CD14-positive monocyte (primary cell): ENCODE results near the gene PFDN4. TPM values are rescaled to one million over a fixed set of nuclear protein-coding genes. Genes with fewer than 3 reads are reported as not detected.

Source experiments
- DNase-seq, 3 donors: peaks; one replicate each; pipeline ENCODE4 v3.0.0-alpha.2; 2011 to 2022
- H2AFZ ChIP-seq: 2 replicates; pipeline ENCODE4 v1.6.0; 2012; ENCODE audit warnings: mild to moderate bottlenecking, low read depth, low read length, inconsistent platforms; ENCODE audit not compliant: insufficient read depth, poor library complexity, severe bottlenecking
- H3K27ac ChIP-seq, 2 donors: 1 replicate in 1 of 2; 2 replicates in 1 of 2; pipeline ENCODE4 v1.5.1; 2012 to 2013; ENCODE audit warnings: low read length in 2 of 2, control low read depth in 1 of 2, inconsistent platforms in 1 of 2, low read depth in 1 of 2, mild to moderate bottlenecking in 1 of 2
- H3K27me3 ChIP-seq, 2 donors: one replicate each; pipeline versions ENCODE4 v1.6.0 to v1.6.1; 2011 to 2013; ENCODE audit warnings: low read length in 2 of 2; ENCODE audit not compliant: control insufficient read depth in 2 of 2, insufficient read depth in 2 of 2
- H3K36me3 ChIP-seq, 2 donors: replicated peaks in 1 of 2; 1 replicate in 1 of 2; 2 replicates in 1 of 2; pipeline versions ENCODE4 v1.5.1 to v1.6.1; 2012 to 2013; ENCODE audit warnings: low read length in 2 of 2, control low read depth in 1 of 2, inconsistent platforms in 1 of 2, mild to moderate bottlenecking in 1 of 2; ENCODE audit not compliant: insufficient read depth in 2 of 2, control insufficient read depth in 1 of 2
- H3K4me1 ChIP-seq, 2 donors: 1 replicate in 1 of 2; 2 replicates in 1 of 2; pipeline versions ENCODE4 v1.5.1 to v1.6.1; 2012 to 2013; ENCODE audit warnings: low read length in 2 of 2, control low read depth in 1 of 2, inconsistent platforms in 1 of 2, mild to moderate bottlenecking in 1 of 2, moderate library complexity in 1 of 2; ENCODE audit not compliant: insufficient read depth in 2 of 2, control insufficient read depth in 1 of 2
- H3K4me2 ChIP-seq: replicated peaks from 2 replicates; pipeline ENCODE3; 2012; ENCODE audit warnings: low read length, moderate library complexity, mild to moderate bottlenecking; ENCODE audit not compliant: poor library complexity, severe bottlenecking; ENCODE audit errors: extremely low read depth
- H3K4me3 ChIP-seq, 3 experiments: fragments of 200-600 bp in 1 of 3; sonication (generic) in 1 of 3; replicated peaks in 1 of 3; 1 replicate in 2 of 3; 2 replicates in 1 of 3; pipeline ENCODE4 v1.5.1; 2011 to 2013; ENCODE audit warnings: low read length in 3 of 3, mild to moderate bottlenecking in 3 of 3, control low read depth in 2 of 3, low read depth in 2 of 3, inconsistent platforms in 1 of 3, moderate library complexity in 1 of 3
- H3K79me2 ChIP-seq: 2 replicates; pipeline ENCODE4 v1.6.0; 2012; ENCODE audit warnings: mild to moderate bottlenecking, control low read depth, inconsistent platforms, low read length, moderate library complexity; ENCODE audit not compliant: insufficient read depth
- H3K9ac ChIP-seq: 2 replicates; pipeline ENCODE4 v1.6.0; 2017; ENCODE audit warnings: low read length, mild to moderate bottlenecking; ENCODE audit not compliant: insufficient read depth, poor library complexity, severe bottlenecking
- H3K9me3 ChIP-seq, 2 donors: replicated peaks in 1 of 2; 1 replicate in 1 of 2; 2 replicates in 1 of 2; pipeline versions ENCODE4 v1.5.1 to v1.6.1; 2012 to 2013; ENCODE audit warnings: low read length in 2 of 2, control low read depth in 1 of 2; ENCODE audit not compliant: control insufficient read depth in 1 of 2, insufficient read depth in 1 of 2
- H4K20me1 ChIP-seq: 2 replicates; pipeline ENCODE4 v1.6.0; 2012; ENCODE audit warnings: mild to moderate bottlenecking, low read length, control low read depth, moderate library complexity; ENCODE audit not compliant: insufficient read depth
- H3K27ac Mint-ChIP-seq, 7 donors: one replicate each; pipeline ENCODE4 v1.8.0; 2020; ENCODE audit warnings: mild to moderate bottlenecking in 7 of 7, mixed read lengths in 7 of 7, moderate library complexity in 6 of 7, inconsistent platforms in 2 of 7
- H3K27me3 Mint-ChIP-seq, 3 donors: one replicate each; pipeline ENCODE4 v1.8.0; 2021 to 2022; ENCODE audit warnings: low read depth in 3 of 3, mild to moderate bottlenecking in 3 of 3, mixed read lengths in 3 of 3, moderate library complexity in 3 of 3, inconsistent platforms in 1 of 3
- H3K36me3 Mint-ChIP-seq, 2 donors: one replicate each; pipeline ENCODE4 v1.8.0; 2020; ENCODE audit warnings: mixed read lengths in 2 of 2, inconsistent platforms in 1 of 2, mild to moderate bottlenecking in 1 of 2
- H3K4me1 Mint-ChIP-seq: one replicate; pipeline ENCODE4 v1.8.0; 2020; ENCODE audit warnings: mild to moderate bottlenecking, mixed read lengths
- H3K4me3 Mint-ChIP-seq, 2 donors: one replicate each; pipeline ENCODE4 v1.8.0; 2020; ENCODE audit warnings: mild to moderate bottlenecking in 2 of 2, mixed read lengths in 2 of 2, moderate library complexity in 1 of 2
- H3K9me3 Mint-ChIP-seq, 7 donors: one replicate each; pipeline ENCODE4 v1.8.0; 2020 to 2022; ENCODE audit warnings: mixed read lengths in 7 of 7, mild to moderate bottlenecking in 6 of 7, moderate library complexity in 6 of 7, inconsistent platforms in 2 of 7
- WGBS: methylation state at CpG from one replicate; pipeline ENCODE4 v1.1.5; 2013; ENCODE audit warnings: missing lambda C conversion rate; ENCODE audit not compliant: insufficient coverage; 5-methylcytosine and 5-hydroxymethylcytosine counted together
- intact Hi-C, 2 donors: fragments of 100-400 bp; cut with micrococcal nuclease; formaldehyde crosslinking; loops; one replicate each; pipeline versions ENCODE4 v1.15.0 to v1.15.1; 2023
- polyA plus RNA-seq, 3 donors: library from polyadenylated mRNA; depleted of rRNA in 1 of 3; unstranded in 2 of 3; stranded (reverse) in 1 of 3; fragments of 300-500 nt in 2 of 3; fragments of >200 nt in 1 of 3; fragmentation: Illumina TruSeq in 2 of 3; gene quantifications; 1 replicate in 2 of 3; 2 replicates in 1 of 3; pipeline ENCODE4 v1.2.3, GENCODE V29; 2012 to 2021
- TF ChIP-seq, protein P1 (sequence below): fragments of 200-600 bp; IDR thresholded peaks from one replicate; pipeline ENCODE4 v1.8.0; 2022; ENCODE audit warnings: antibody characterized with exemption, mild to moderate bottlenecking

PFDN4 gene
- polyA plus RNA-seq, 3 donors: 12.6 to 49.0 (median 32.1) TPM

DNA sequence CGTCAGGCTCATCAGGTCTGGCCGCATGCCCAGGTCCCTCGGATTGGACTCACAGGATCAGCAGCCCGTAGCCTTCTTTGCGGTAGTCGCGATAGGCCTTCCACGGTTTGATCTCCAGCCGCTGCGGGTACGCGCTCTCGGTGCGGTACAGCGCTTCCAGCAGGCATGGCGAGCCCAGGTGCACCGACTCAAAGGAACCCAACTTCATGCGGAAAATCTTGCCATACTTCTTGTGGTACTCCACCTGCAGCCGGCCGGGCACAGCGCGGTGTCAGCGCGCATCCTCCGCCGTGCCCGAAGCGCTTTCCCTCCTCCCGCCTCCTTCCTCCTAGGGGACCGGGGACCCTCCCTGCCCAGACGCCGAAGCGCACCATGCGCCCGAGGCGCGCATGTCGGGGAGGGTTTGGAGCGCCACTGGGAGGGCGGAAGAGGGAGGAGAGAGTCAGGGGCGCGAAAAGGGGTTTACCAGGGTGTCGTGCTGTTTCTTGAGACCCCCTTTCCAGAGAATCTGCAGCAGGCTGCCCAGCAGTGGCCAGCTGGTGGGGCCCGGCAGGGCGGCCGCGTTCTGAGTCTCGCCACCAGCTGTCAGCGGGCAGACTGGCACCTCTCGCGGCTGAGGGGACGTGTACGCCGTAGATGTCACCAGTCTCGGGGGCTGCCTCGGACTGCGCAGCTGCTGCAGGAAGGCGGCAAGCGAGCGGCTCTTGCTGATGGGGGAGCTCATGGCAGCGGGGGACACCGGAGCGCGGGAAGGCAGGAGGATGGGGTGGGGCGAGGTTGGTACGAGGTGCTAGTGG is 34.8 kb upstream of the PFDN4 start:
- H3K27ac ChIP-seq: no peak overlapping the region
- H3K9me3 ChIP-seq: peaks cover 0 to 12% of the 10 kb centered on the region in 2 donors
- H3K4me1 Mint-ChIP-seq: peaks cover 24% of the 10 kb centered on the region
- peak overlapping the region in 1 of 7 donors; percentile 72 for H3K27ac Mint-ChIP-seq
- H3K36me3 ChIP-seq: no peaks in the 10 kb centered on the region
- H2AFZ ChIP-seq: peak overlapping the region; percentile 72
- H3K9ac ChIP-seq: no peak overlapping the region
- 2% methylated on average over 64 of the region's 66 CpGs for WGBS
- no peak for DNase-seq
- peaks cover 24 to 29% of the 10 kb centered on the region in 2 donors for H3K4me1 ChIP-seq
- H3K9me3 Mint-ChIP-seq: peaks cover 0 to 16% (median 11%) of the 10 kb centered on the region in 7 donors
- no peaks in the 10 kb centered on the region for H3K79me2 ChIP-seq
- H3K27me3 ChIP-seq: peaks cover 51 to 63% of the 10 kb centered on the region in 2 donors
- peaks cover 0 to 5% of the 10 kb centered on the region in 2 donors for H3K36me3 Mint-ChIP-seq
- H3K4me3 Mint-ChIP-seq: peak overlapping the region; percentile 68 to 89
- TF ChIP-seq, protein P1, sequence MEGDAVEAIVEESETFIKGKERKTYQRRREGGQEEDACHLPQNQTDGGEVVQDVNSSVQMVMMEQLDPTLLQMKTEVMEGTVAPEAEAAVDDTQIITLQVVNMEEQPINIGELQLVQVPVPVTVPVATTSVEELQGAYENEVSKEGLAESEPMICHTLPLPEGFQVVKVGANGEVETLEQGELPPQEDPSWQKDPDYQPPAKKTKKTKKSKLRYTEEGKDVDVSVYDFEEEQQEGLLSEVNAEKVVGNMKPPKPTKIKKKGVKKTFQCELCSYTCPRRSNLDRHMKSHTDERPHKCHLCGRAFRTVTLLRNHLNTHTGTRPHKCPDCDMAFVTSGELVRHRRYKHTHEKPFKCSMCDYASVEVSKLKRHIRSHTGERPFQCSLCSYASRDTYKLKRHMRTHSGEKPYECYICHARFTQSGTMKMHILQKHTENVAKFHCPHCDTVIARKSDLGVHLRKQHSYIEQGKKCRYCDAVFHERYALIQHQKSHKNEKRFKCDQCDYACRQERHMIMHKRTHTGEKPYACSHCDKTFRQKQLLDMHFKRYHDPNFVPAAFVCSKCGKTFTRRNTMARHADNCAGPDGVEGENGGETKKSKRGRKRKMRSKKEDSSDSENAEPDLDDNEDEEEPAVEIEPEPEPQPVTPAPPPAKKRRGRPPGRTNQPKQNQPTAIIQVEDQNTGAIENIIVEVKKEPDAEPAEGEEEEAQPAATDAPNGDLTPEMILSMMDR: no peak
- peak overlapping the region; percentile 80 for H3K4me2 ChIP-seq
- peak overlapping the region in 1 of 3 experiments; percentile 73 for H3K4me3 ChIP-seq
- H3K27me3 Mint-ChIP-seq: peaks cover 55 to 76% (median 73%) of the 10 kb centered on the region in 3 donors
- intact Hi-C loops: no loop called here
- no peaks in the 10 kb centered on the region for H4K20me1 ChIP-seq

DNA sequence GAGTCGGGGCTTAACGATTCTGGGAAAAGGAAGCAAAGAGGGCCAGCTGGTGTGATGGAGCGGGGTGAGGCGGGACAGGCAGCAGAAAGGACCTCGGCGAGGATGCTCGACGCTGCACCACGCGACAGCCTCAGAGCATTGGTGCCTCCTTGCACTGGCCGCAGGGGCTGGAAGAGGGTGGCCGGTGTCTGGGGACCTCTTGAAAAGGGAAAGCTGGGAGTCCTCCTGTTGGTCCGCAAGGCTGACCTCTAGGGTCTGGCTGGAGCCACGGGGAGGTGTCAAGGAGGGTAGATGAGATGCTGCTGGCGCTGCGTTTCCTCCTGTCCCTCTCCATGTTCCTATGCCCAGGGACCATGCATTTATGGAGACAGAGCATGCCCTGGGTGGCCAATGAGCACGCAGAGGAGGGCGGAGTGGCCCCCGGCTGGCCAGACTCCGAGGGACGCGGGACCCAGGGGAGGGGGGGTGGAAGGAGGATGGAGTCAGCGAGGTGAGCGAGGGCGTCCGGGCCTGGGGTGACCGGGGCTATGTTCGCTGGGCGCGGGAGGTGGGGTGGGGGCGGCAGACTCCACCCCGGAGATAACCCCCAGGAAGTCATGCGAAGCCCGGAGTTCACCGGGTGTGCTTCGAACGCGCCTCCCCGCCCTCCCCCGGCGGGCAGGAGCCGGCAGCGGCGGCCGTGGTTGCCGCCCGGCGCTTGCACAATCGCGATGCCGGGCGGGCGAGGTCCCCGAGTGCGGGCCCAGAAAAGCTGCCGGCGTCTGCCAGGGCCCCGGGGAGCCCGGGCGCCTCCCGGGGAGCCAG is 34.0 kb upstream of the PFDN4 start, which contains the start of gene CYP24A1:
TSS of gene CYP24A1 (minus strand) at position 334 of the 804 bp plus-strand sequence. CDS start 407 bp downstream, outside the sequence.
- Mint-ChIP-seq H3K4me3 (peak within 1 kb of the TSS; percentile 73 to 89), H3K4me1 (peaks cover 24% of the 10 kb centered on the region), H3K9me3 (peaks cover 0 to 13% (median 10%) of the 10 kb centered on the region in 7 donors), H3K36me3 (peaks cover 0 to 5% of the 10 kb centered on the region in 2 donors), H3K27me3 (peaks cover 50 to 68% (median 68%) of the 10 kb centered on the region in 3 donors), H3K27ac (peak within 1 kb of the TSS in 1 of 7 donors; percentile 72)
- peaks cover 0 to 12% of the 10 kb centered on the region in 2 donors for H3K9me3 ChIP-seq
- H3K27me3 ChIP-seq: peaks cover 50 to 57% of the 10 kb centered on the region in 2 donors
- H3K36me3 ChIP-seq: no peaks in the 10 kb centered on the region
- peak in 2 of 3 donors; percentile 23 to 33 for DNase-seq
- H3K4me2 ChIP-seq: peak within 1 kb of the TSS; percentile 80
- peaks cover 24 to 29% of the 10 kb centered on the region in 2 donors for H3K4me1 ChIP-seq
- H3K79me2 ChIP-seq: no peaks in the 10 kb centered on the region
- intact Hi-C loops: no loop called here
- peak within 1 kb of the TSS; percentile 24 to 73 (median 28) for H3K4me3 ChIP-seq
- peak within 1 kb of the TSS; percentile 17 for H3K9ac ChIP-seq
- H3K27ac ChIP-seq: no peak within 1 kb of the TSS
- TF ChIP-seq, protein P1: no peak
- WGBS: 2% methylated on average over 58 of the region's 61 CpGs
- no peaks in the 10 kb centered on the region for H4K20me1 ChIP-seq
- H2AFZ ChIP-seq: peak within 1 kb of the TSS; percentile 72
